K562 (cell line): ENCODE measurements around the gene PCDH9. TPM values are rescaled to one million over a fixed set of nuclear protein-coding genes. Genes with fewer than 3 reads are reported as not detected.

ENCODE experiments used
- ATAC-seq: fragments of 200-7000 bp; cut with Tn5 transposase; 3 replicates; pipeline ENCODE4 v1.9.1; 2020; ENCODE audit warnings: moderate library complexity
- BruUV-seq: library from RNA; stranded (reverse); fragments of 400-500 nt; replicated peaks from 2 replicates; lab custom pipeline; 2021; lab: Mats Ljungman, UMichigan
- CTCF ChIA-PET: fragments of 300-600 bp; formaldehyde crosslinking; extraction: SDS; loops from one replicate; lab custom pipeline; 2021; ENCODE audit warnings: low intra/inter-chr PET ratio; lab: Yijun Ruan, JAX
- POLR2A ChIA-PET: fragments of 300-600, 350-650 bp; sonication (Branson Sonifier 250); formaldehyde crosslinking; extraction: SDS; loops from one replicate; lab custom pipeline; 2021; ENCODE audit warnings: antibody characterized with exemption, inconsistent platforms; lab: Yijun Ruan, JAX
- DNase-seq, 4 experiments: peaks; one replicate each; pipeline versions ENCODE4 v3.0.0 to v3.0.0-alpha.2; 2011 to 2018; ENCODE audit warnings: low spot score in 3 of 4, mixed read lengths in 3 of 4; ENCODE audit errors: extremely low read depth in 1 of 4
- FAIRE-seq: peaks from 2 replicates; lab custom pipeline; 2011; peaks lifted over from hg19 to GRCh38; lab: Jason Lieb, UNC
- H2AFZ ChIP-seq: 2 replicates; pipeline ENCODE4 v1.6.0; 2011; ENCODE audit warnings: low read depth, low read length, control low read depth, inconsistent platforms
- H3K27ac ChIP-seq: fragments of 200-600 bp; 3 replicates; pipeline ENCODE4 v1.8.0; 2011; ENCODE audit warnings: low read depth, mild to moderate bottlenecking, control low read depth, inconsistent platforms, low read length, moderate library complexity, mixed read lengths; ENCODE audit errors: extremely low read depth
- H3K27me3 ChIP-seq, 2 experiments: fragments of 300-600 bp in 1 of 2; 2 replicates in 1 of 2; 3 replicates in 1 of 2; pipeline versions ENCODE4 v1.6.0 to v1.8.0; 2011; ENCODE audit warnings: inconsistent platforms in 2 of 2, low read length in 2 of 2, mild to moderate bottlenecking in 1 of 2, mixed read lengths in 1 of 2, moderate library complexity in 1 of 2; ENCODE audit not compliant: control insufficient read depth in 2 of 2, insufficient read depth in 2 of 2
- H3K36me3 ChIP-seq: fragments of 300-600 bp; 3 replicates; pipeline ENCODE4 v1.8.0; 2011; ENCODE audit warnings: mild to moderate bottlenecking, low read length, inconsistent platforms; ENCODE audit not compliant: control insufficient read depth, insufficient read depth
- H3K4me1 ChIP-seq, 2 experiments: fragments of 200-600 bp in 1 of 2; replicated peaks in 1 of 2; 2 replicates in 1 of 2; 3 replicates in 1 of 2; pipeline versions ENCODE4 v1.5.1 to v1.8.0; 2011; ENCODE audit warnings: inconsistent platforms in 2 of 2, low read length in 2 of 2, mild to moderate bottlenecking in 1 of 2, mixed read lengths in 1 of 2, moderate library complexity in 1 of 2; ENCODE audit not compliant: control insufficient read depth in 2 of 2, insufficient read depth in 2 of 2
- H3K4me2 ChIP-seq: 2 replicates; pipeline ENCODE4 v1.6.1; 2011; ENCODE audit warnings: low read length, control low read depth, inconsistent platforms, mixed read lengths; ENCODE audit not compliant: insufficient read depth
- H3K4me3 ChIP-seq: fragments of 200-600 bp; sonication (generic), shearing (Covaris generic); 2 replicates; pipeline ENCODE4 v1.5.1; 2016; ENCODE audit warnings: control low read depth, inconsistent platforms
- H3K79me2 ChIP-seq: fragments of 200-600 bp; 3 replicates; pipeline ENCODE4 v1.8.0; 2011; ENCODE audit warnings: low read length, inconsistent platforms; ENCODE audit not compliant: control insufficient read depth, insufficient read depth
- H3K9ac ChIP-seq, 2 experiments: 2 replicates each; pipeline versions ENCODE4 v1.6.0 to v1.6.1; 2011; ENCODE audit warnings: low read depth in 2 of 2, low read length in 2 of 2, control low read depth in 1 of 2, inconsistent platforms in 1 of 2, mild to moderate bottlenecking in 1 of 2, mixed read lengths in 1 of 2; ENCODE audit not compliant: insufficient read depth in 1 of 2
- H3K9me1 ChIP-seq: one replicate; pipeline ENCODE4 v1.6.0; 2011; ENCODE audit warnings: inconsistent platforms, mild to moderate bottlenecking, low read length, moderate library complexity; ENCODE audit not compliant: control insufficient read depth, insufficient read depth
- H3K9me3 ChIP-seq: replicated peaks from 2 replicates; pipeline ENCODE4 v1.5.1; 2011; ENCODE audit warnings: low read depth, low read length, inconsistent platforms; ENCODE audit not compliant: control insufficient read depth, insufficient read depth
- H4K20me1 ChIP-seq: replicated peaks from 2 replicates; pipeline ENCODE4 v1.6.1; 2011; ENCODE audit warnings: low read length, inconsistent platforms, mixed read lengths; ENCODE audit not compliant: control insufficient read depth, insufficient read depth
- KAT8 ChIP-seq: fragments of 450-650 bp; IDR thresholded peaks from 2 replicates; pipeline ENCODE4 v1.6.1; 2016; ENCODE audit warnings: low read depth, mild to moderate bottlenecking
- TEAD1 ChIP-seq, 2 experiments: fragments of 450-650 bp in 1 of 2; sonication (generic) in 1 of 2; formaldehyde crosslinking; IDR thresholded peaks; 2 replicates each; pipeline versions ENCODE4 v1.4.0 to v1.8.0; 2020 to 2022; ENCODE audit warnings: mild to moderate bottlenecking in 2 of 2, missing genetic modification reagents in 1 of 2
- XRCC5 ChIP-seq: fragments of 200-400 bp; formaldehyde crosslinking; IDR thresholded peaks from 2 replicates; pipeline ENCODE4 v1.6.1; 2017; ENCODE audit warnings: low read depth, mild to moderate bottlenecking, low read length
- ZNF217 ChIP-seq: sonication (generic); formaldehyde crosslinking; IDR thresholded peaks from 2 replicates; pipeline ENCODE4 v1.8.0; 2022; ENCODE audit warnings: mild to moderate bottlenecking, missing genetic modification reagents
- WGBS: fragments of 100-300 bp; shearing (Covaris generic); methylation state at CpG from one replicate; pipeline ENCODE4 v1.1.6; 2016; ENCODE audit warnings: low coverage, mixed read lengths; ENCODE audit not compliant: insufficient coverage; ENCODE audit errors: missing lambda C conversion rate; 5-methylcytosine and 5-hydroxymethylcytosine counted together
- in situ Hi-C: fragments of 300-500 bp; cut with MboI; formaldehyde crosslinking; loops from 4 replicates; pipeline ENCODE4 v1.15.0; 2018; ENCODE audit warnings: inconsistent platforms, mixed read lengths
- intact Hi-C: fragments of 100-400 bp; cut with micrococcal nuclease; formaldehyde crosslinking; loops from 2 replicates; pipeline ENCODE4 v1.14.2; 2022
- polyA plus RNA-seq, 8 experiments: library from polyadenylated mRNA; depleted of rRNA in 4 of 8; stranded (reverse) in 5 of 8; unstranded in 3 of 8; fragments of >200 nt; fragmentation: Nextera tagmentation in 2 of 8; fragmentation: Illumina TruSeq in 1 of 8; extraction: Ambion mirVana in 2 of 8; extraction: Trizol in 1 of 8; gene quantifications; 2 replicates each; pipeline versions ENCODE4 v1.2.1 to v1.2.3, GENCODE V29; 2011 to 2014; ENCODE audit warnings: inconsistent platforms in 1 of 8, missing spikeins in 1 of 8
- total RNA-seq, 7 experiments: library from RNA; depleted of rRNA in 6 of 7; stranded (reverse); fragments of >200 nt in 6 of 7; fragmentation: Illumina TruSeq in 2 of 7; extraction: Trizol in 2 of 7; gene quantifications; 2 replicates each; pipeline versions ENCODE4 v1.2.1 to v1.2.3, GENCODE V29; 2011 to 2021; ENCODE audit warnings: low replicate concordance in 1 of 7
- TF ChIP-seq, protein P1 (sequence below), 3 experiments: fragments of 200-800 bp in 1 of 3; sonication (Bioruptor generic) in 1 of 3; sonication (generic) in 1 of 3; formaldehyde crosslinking in 1 of 3; IDR thresholded peaks; 2 replicates each; pipeline versions ENCODE4 v1.6.1 to v1.8.0; 2016 to 2022; ENCODE audit warnings: mild to moderate bottlenecking in 2 of 3, missing compliant biosample characterization in 2 of 3, missing genetic modification characterization in 2 of 3, missing genetic modification reagents in 1 of 3
- TF ChIP-seq, protein P2 (sequence below): fragments of 450-650 bp; IDR thresholded peaks from 2 replicates; pipeline ENCODE4 v1.6.1; 2016; ENCODE audit warnings: missing biosample characterization, missing genetic modification characterization
- TF ChIP-seq, protein P3 (sequence below): fragments of 450-650 bp; IDR thresholded peaks from 2 replicates; pipeline ENCODE4 v1.6.1; 2017; ENCODE audit warnings: mild to moderate bottlenecking, moderate library complexity
- TF ChIP-seq, protein P4 (sequence below): fragments of 450-650 bp; formaldehyde crosslinking; IDR thresholded peaks from 2 replicates; pipeline ENCODE4 v1.4.0; 2022; ENCODE audit warnings: missing genetic modification characterization

Gene PCDH9
- total and polyA plus RNA-seq, 9 of the 15 experiments (the other 6 are each of a cell fraction or from before 2014, with no cell fraction given), result 1.1 to 6.7 (median 4.9) TPM

DNA sequence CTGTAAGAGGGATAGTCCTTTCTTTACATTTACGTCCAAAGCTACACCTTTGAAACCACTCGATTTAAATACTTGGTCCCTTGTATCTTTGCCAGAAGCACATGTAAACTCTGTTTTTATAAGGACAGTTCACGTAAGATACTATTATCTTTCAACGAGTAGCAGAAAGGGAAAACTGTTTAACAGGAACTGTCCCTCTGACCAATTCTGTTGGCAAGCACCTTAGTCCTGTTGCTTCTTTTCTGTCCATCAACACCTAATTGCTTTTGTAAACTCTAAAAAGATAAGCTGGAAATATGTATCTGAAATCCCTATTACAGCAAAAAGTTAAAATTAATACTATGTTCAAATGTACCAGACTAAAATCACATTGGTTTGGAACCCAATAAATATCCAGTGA lies 37.4 kb downstream of the PCDH9 start:
- no peak overlapping the region for H3K4me3 ChIP-seq

DNA sequence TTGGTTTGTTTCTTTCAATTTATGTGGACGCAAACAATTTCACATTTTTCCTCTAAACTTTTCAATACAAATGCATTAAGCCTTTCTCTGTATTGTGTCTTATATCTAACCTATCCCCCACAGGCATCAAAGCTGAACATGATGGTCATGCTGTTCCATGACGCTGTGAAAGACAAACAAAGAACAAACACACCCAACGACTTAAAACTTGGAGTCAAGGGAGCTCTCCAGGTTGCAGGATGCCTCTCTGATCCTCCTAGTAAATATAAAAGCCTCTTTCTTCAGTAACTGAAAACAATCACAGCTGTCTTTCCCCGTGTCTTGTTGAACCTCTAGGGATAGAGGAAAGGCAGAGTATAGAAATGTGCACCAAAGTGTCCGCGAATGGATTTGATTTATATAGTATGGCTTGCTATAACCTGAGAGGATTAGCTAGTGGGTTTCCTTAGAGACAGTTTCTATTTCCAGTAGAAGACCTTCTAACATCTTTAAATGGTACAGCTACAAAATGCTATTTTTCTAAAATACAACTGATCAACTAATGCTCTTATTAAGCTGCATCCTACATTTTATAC lies 43.1 kb downstream of the PCDH9 start:
- no peaks in the 10 kb centered on the region for H3K79me2 ChIP-seq
- intact Hi-C loops (no loop called here), in situ Hi-C loops (no loop called here)
- H3K36me3 ChIP-seq, result no peaks in the 10 kb centered on the region
- H3K4me2 ChIP-seq, result no peak overlapping the region
- no TSS peak for BruUV-seq
- no peaks in the 10 kb centered on the region for H3K27me3 ChIP-seq
- no peaks in the 10 kb centered on the region for H3K9me3 ChIP-seq
- no peak overlapping the region for H3K27ac ChIP-seq
- H3K4me3 ChIP-seq, result no peak overlapping the region
- no peak overlapping the region for H2AFZ ChIP-seq
- FAIRE-seq, result no peak
- WGBS, result 10% methylated on average over 6 of the region's 6 CpGs
- POLR2A ChIA-PET, result interaction anchor here (0.6 kb wide), 1 partner anchor 210 kb away, joined by 3 read pairs; no protein-coding TSS in a partner anchor
- no peaks in the 10 kb centered on the region for H3K4me1 ChIP-seq
- H4K20me1 ChIP-seq, result no peaks in the 10 kb centered on the region
- no peak for DNase-seq
- H3K9me1 ChIP-seq, result no peaks in the 10 kb centered on the region
- CTCF ChIA-PET, result no interaction called here
- no peak for ATAC-seq
- no peak overlapping the region for H3K9ac ChIP-seq
- TF ChIP-seq, protein P1, sequence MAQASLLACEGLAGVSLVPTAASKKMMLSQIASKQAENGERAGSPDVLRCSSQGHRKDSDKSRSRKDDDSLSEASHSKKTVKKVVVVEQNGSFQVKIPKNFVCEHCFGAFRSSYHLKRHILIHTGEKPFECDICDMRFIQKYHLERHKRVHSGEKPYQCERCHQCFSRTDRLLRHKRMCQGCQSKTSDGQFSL (CRISPR knock-in tag; IDR thresholded peaks at IDR 0.05), result no peak
- TF ChIP-seq, protein P1 (tag; IDR thresholded peaks at IDR 0.05), result no peak
- TF ChIP-seq, protein P2, sequence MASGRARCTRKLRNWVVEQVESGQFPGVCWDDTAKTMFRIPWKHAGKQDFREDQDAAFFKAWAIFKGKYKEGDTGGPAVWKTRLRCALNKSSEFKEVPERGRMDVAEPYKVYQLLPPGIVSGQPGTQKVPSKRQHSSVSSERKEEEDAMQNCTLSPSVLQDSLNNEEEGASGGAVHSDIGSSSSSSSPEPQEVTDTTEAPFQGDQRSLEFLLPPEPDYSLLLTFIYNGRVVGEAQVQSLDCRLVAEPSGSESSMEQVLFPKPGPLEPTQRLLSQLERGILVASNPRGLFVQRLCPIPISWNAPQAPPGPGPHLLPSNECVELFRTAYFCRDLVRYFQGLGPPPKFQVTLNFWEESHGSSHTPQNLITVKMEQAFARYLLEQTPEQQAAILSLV (tag), result no peak
- TF ChIP-seq KAT8 (no peak), ZNF217 (CRISPR knock-in tag) (no peak)
- TF ChIP-seq, protein P3, sequence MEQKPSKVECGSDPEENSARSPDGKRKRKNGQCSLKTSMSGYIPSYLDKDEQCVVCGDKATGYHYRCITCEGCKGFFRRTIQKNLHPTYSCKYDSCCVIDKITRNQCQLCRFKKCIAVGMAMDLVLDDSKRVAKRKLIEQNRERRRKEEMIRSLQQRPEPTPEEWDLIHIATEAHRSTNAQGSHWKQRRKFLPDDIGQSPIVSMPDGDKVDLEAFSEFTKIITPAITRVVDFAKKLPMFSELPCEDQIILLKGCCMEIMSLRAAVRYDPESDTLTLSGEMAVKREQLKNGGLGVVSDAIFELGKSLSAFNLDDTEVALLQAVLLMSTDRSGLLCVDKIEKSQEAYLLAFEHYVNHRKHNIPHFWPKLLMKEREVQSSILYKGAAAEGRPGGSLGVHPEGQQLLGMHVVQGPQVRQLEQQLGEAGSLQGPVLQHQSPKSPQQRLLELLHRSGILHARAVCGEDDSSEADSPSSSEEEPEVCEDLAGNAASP, result no peak

More for the DNA sequence above, 37.4 kb downstream of the PCDH9 start:
- WGBS, result 20% methylated on average over 4 of the region's 4 CpGs
- FAIRE-seq (no peak), DNase-seq (no peak), ATAC-seq (no peak)
- H3K9me3 ChIP-seq, result no peaks in the 10 kb centered on the region
- in situ Hi-C loops, result no loop called here
- no peak overlapping the region for H3K27ac ChIP-seq
- ChIA-PET POLR2A (no interaction called here), CTCF (no interaction called here)
- intact Hi-C loops, result no loop called here
- no peak overlapping the region for H3K4me2 ChIP-seq
- no peaks in the 10 kb centered on the region for H3K9me1 ChIP-seq
- no peak overlapping the region for H3K9ac ChIP-seq
- no peaks in the 10 kb centered on the region for H4K20me1 ChIP-seq
- TF ChIP-seq TEAD1 (CRISPR knock-in tag; IDR thresholded peaks at IDR 0.05), result no peak
- TF ChIP-seq XRCC5, result no peak
- TF ChIP-seq, protein P4, sequence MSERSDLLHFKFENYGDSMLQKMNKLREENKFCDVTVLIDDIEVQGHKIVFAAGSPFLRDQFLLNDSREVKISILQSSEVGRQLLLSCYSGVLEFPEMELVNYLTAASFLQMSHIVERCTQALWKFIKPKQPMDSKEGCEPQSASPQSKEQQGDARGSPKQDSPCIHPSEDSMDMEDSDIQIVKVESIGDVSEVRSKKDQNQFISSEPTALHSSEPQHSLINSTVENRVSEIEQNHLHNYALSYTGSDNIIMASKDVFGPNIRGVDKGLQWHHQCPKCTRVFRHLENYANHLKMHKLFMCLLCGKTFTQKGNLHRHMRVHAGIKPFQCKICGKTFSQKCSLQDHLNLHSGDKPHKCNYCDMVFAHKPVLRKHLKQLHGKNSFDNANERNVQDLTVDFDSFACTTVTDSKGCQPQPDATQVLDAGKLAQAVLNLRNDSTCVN (CRISPR knock-in tag), result no peak
- no TSS peak for BruUV-seq
- H3K27me3 ChIP-seq, result no peaks in the 10 kb centered on the region
- H3K4me1 ChIP-seq, result no peaks in the 10 kb centered on the region
- no peaks in the 10 kb centered on the region for H3K79me2 ChIP-seq
- no peaks in the 10 kb centered on the region for H3K36me3 ChIP-seq
- no peak overlapping the region for H2AFZ ChIP-seq
